NT2/D1 (cell line): ENCODE data around the gene CCDC188.

ENCODE experiments used
- SUZ12 ChIP-seq: IDR thresholded peaks from 2 replicates; pipeline ENCODE4 v1.6.1; 2011; ENCODE audit not compliant: insufficient read length, insufficient read depth; ENCODE audit errors: extremely low read depth
- YY1 ChIP-seq: IDR thresholded peaks from 2 replicates; pipeline ENCODE4 v1.6.1; 2011; ENCODE audit not compliant: insufficient read length, insufficient read depth
- ZNF274 ChIP-seq: IDR thresholded peaks from 2 replicates; pipeline ENCODE4 v1.6.1; 2011; ENCODE audit warnings: mild to moderate bottlenecking, low read depth, low read length

DNA sequence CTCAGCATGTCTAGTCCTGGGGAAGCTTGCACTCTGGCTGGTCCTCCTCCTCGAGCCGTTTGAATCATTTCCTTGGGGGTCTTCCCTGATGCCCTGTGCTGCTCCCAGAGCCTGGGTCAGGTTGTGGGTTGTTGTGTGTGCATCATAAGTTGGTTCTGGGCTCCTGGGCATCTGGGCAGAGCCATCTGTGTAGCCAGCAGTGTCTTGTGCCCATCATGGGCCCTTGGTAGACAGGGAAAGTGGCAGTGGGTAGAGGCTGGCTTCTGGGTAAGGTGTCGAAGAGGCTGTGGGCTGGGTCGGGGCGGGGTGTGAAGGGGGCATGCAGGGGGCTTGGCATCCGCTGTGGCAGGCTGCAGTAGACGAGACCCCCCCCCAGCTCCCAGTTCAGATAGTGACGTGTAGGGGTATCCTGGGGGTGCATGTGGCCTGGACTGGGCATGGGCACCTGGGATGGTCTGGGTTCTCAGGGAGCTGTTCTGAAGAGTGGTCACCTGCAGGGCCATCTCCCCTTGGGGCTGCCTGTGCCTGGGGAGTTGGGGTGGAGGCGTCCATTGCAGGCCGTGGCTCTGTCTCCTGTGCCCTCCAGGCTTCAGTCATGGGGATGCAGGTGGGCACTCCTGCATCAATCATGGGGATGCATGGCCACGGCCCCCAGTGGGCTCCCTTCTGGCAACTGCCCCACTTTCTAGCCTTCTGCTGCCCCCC lies 26.6 kb downstream of the CCDC188 start:
- no peak for TF ChIP-seq ZNF274
- no peak for TF ChIP-seq SUZ12
- no peak for TF ChIP-seq YY1
